Activated effector memory CD4-positive, alpha-beta T cell treated with anti-CD3 and anti-CD28 coated beads, Interleukin-2, amount 50 U/mL, for 16 hours (primary cell): ENCODE data around the gene IL15RA.
A peak's percentile ranks its signal among the peaks of the same experiment; 100 is the strongest.

Source experiments
- DNase-seq: peaks from one replicate; pipeline ENCODE4 v3.0.0-alpha.2; 2020

Gene IL15RA

DNA sequence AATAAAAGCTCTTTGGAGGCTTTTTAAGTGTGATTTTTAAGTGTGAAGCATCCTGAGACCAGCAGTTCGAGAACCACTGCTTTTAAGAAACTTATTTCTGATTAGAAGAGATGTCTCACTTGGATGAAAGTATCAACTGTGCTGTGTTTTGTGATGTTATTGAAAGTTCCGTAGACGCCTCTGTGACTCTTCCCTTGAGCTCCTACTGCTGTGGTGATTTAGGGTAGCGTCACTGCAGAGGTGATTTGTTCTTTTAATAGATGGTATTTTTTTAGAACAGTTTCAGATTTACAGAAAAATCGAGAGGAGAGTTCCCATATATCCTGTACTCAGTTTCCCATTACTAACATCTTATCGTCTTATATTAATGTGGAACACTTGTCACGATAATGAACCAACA, 57.8 kb downstream of the IL15RA start:
- DNase-seq, result no peak

DNA sequence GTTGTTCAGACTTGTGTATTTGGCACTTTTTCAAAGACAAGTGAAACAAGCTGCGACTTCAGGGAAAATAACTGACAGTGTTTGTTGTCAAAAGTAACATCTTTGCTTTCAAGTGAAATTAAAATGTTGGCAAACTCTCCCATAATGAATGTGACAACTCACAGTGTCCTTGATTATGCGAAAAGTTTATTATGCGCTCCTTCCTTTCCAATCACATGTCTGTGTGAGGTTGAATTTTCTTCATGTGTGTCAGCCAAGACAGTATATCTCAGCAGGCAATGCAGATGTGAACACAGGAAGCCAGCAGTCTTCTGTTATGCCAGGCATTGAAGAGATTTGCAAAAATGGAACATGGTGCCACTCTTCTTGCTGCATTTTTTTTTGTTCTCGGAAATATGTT, 58.6 kb downstream of the IL15RA start:
- no peak for DNase-seq

DNA sequence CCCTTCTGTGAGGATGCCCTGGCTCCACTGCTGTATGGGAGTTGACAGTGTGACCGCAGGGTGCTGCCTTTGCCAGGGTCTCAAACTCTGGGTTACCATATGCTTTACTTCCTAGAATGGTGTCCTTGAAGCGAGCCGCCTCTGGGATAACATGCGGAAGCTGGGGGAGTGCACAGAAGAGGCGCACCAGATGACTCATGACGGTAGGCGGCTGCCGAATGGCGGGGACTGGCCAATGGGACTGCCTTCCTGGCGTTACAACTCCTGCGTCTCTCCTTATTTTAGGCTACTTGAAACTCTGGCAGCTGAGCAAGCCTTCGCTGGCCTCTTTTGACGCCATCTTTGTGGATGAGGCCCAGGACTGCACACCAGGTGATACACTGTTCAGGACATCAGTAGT, 60.0 kb downstream of the IL15RA start:
- no peak for DNase-seq

DNA sequence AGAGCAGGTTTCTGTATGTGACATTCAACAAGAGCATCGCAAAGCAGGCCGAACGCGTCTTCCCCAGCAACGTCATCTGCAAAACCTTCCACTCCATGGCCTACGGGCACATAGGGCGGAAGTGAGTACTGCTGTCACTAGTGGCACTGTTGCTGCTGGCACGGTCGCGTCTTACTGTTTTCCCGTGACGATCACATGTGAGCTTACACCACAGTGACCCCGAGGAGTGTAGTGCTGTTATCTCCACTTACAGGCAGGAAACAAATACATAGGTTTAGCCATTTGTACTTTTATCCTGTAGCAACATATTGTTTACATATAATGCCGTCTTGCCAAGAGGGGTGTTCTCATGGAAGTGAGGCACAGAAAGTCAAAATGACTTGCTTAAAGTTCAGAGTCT, 61.9 kb downstream of the IL15RA start:
- no peak for DNase-seq

DNA sequence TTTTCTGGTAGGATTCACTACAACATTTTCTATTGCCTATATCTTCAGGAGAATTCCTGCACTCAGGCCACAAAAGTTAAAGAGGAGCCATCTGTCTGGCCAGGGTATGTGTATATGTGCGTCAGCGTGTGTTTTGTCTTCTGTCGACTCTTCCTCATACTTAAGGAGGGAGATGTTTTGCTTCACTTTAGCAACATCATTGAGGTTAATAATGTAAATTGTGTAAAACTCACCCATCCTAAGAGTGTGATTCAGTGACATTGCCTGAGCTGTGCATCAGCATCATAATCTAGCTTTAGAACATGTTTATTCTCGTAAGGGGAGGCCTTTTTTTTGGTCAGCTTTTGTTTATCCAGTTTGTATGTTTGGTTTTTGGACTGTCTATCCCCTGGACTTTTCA, 63.6 kb downstream of the IL15RA start:
- no peak for DNase-seq

DNA sequence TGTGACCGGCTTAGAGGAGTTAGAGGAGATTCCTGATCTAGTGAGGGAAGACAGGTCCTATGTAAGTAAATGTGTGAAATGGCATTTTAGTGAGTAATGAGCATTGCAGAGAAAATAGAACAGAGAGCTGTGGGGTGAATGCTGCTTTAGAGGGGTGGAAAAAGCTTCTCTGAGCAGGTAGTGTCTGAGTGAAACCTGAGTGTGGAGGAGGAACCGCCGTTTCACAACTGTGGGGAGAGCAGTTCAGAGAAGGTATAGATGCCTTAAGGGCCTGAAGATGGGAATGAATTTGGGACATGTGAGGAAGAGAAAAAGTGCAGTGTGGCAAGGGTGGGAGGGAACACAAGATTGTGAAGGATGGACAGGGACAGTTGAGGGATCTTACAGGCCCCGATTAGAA, 65.7 kb downstream of the IL15RA start:
- DNase-seq, result no peak

DNA sequence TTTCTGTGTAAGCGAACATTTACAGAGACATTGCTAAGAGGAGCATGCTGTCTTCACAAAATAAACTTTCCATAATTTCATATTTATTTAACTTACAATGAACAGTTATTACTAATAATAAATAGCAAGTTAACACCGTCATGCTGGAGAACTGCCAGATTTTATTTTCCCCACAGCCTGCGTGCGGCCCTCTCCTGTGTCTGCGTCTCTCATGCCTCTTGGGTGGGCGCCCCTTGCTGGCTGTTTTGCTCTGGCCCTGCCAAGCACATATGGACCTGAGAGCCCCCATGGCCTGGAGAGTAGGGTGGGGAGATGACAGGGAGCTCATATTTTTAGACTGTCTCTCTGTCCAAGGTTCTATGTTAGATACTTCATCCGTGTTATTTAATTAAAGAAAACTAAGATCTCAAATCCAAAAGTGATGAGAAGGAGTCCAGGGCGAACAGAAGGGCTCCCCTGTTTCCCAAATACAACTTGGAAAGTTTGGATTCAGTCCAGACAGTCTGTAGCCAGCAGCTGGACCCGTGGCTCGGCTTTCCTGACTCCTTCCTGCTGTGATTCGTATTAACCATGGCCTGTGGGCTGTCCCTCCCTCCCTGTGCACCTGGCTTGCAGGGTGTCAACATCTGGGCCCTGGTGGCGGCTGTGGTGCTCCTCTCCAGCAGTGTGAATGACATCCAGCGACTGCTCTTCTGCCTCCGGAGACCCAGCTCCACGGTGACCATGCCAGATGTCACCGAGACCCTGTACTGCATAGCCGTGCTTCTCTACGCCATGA, 66.8 kb downstream of the IL15RA start:
- DNase-seq, result peak; percentile 30

DNA sequence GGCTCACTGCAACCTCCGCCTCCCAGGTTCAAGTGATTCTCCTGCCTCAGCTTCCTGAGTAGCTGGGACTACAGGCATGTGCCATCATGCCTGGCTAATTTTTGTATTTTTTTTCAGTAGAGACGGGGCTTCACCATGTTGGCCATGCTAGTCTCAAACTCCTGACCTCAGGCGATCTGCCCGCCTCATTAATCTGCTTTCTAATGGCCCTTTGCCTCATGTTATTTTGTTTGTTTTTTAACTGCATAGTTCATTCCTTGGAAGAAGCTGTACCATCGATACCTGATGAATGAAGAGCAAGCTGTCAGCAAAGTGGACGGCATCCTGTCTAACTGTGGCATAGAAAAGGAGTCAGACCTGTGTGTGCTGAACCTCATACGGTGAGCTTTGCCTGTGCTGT, 68.7 kb downstream of the IL15RA start:
- peak; percentile 1 for DNase-seq

DNA sequence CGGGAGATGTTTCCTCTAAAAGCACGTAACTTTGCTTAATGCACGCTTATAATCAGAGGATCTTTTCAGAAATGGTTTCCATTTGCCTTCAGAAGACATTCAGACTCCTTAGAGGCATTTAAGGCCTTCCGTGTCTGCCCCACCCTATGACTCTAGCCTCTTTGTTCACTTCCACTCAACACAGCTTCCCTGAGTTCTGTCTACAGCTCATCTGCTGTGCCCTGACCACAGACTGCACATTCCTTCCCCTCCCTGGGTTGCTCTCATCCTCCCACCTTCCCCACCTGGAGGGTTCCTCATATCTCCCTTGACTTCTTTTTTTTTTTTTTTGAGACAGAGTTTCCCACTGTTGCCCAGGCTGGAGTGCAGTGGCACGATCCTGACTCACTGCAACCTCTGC, 70.7 kb downstream of the IL15RA start:
- no peak for DNase-seq

DNA sequence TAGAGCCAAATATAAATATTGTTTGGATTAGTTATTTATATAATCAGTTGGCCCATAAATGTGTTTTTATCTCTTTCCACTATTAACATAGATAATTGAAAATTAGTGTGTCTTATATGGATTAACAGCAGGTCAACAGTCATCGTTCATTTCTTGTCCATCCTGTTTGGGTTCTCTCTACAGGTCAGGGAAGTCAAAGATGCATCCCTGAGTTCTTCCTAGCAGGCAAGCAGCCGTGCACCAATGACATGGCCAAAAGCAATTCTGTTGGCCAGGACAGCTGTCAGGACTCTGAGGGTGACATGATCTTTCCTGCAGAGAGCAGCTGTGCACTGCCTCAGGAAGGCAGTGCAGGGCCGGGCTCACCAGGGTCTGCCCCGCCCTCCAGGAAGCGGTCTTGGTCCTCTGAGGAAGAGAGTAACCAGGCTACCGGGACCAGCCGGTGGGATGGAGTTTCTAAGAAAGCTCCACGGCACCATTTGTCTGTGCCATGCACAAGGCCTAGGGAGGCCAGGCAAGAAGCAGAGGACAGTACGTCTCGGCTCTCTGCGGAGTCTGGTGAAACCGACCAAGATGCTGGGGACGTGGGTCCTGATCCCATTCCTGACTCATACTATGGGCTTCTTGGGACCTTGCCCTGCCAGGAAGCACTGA, 71.4 kb downstream of the IL15RA start:
- peak; percentile 54 for DNase-seq

DNA sequence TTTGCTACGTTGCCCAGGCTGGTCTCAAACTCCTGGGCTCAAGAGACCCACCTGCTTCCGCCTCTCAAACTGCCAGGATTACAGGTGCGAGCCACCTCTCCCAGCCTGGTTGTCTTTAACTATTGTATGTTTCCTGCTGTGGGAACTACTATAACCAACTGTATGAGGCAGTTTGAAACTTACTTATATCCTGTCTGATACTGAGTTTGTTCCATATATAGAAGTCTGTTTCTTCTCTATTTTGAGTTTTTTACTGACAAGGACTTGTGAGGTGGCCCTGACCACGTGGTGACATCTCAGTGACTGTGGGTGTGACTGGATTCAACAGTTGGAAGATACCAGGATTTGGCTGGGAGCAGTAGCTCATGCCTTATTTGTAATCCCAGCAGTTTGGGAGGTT, 73.1 kb downstream of the IL15RA start:
- DNase-seq, result no peak

DNA sequence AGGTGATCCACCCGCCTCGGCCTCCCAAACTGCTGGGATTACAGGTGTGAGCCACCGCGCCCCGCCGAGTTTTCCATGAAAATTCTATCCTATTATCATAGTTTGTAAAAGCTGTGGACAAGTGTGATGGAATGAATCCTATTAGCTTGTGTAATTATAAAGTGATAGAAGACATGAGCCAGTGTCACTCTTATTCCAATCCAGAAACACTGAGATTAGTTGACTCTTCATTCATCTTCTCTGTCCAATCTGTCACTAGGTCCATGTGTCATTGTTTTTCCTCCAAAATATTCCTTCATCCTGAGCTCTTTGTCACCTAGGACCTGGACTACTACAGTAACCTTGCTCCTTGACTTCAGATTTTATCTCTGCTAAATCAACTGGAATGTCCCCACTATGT, 73.8 kb downstream of the IL15RA start:
- DNase-seq, result no peak

DNA sequence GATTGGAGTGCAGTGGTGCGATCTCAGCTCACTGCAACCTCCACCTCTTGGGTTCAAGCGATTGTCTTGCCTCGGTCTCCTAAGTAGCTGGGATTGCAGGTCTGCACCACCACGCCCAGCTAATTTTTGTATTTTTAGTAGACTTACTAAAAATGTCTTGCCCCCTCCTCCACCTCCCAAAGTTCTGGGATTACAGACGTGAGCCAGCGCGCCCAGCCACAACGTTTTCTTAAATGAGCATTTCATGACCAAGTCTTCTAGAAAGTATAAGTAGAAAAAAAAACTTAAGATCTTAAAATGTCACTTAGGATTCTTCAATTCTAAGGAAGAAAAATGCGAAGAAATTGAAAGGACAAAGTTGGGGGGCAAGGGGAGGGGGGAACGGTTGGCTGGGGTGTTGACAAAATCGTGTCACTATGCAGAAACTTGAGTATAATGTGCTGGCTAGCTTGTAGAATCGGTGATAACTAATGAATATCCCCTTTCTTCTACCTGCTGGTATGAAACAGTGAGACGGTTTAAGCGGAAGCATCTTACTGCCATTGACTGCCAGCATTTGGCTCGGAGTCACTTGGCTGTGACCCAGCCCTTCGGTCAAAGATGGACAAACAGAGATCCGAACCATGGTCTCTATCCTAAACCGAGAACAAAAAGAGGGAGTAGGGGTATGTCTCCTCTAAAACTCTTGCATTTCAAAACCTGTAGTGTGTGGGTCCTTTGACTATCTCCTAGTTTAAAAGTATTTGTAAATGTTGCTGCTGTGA, 74.7 kb downstream of the IL15RA start:
- DNase-seq, result peak; percentile 21
